HG02973 (cell line): Measurements from ENCODE around the gene KDM4F.

Experiments used
- ATAC-seq: cut with Tn5 transposase; IDR thresholded peaks from one replicate; pipeline ENCODE4 v1.9.1; 2021; ENCODE audit warnings: moderate library complexity; ENCODE audit not compliant: unreplicated experiment

KDM4F gene

DNA sequence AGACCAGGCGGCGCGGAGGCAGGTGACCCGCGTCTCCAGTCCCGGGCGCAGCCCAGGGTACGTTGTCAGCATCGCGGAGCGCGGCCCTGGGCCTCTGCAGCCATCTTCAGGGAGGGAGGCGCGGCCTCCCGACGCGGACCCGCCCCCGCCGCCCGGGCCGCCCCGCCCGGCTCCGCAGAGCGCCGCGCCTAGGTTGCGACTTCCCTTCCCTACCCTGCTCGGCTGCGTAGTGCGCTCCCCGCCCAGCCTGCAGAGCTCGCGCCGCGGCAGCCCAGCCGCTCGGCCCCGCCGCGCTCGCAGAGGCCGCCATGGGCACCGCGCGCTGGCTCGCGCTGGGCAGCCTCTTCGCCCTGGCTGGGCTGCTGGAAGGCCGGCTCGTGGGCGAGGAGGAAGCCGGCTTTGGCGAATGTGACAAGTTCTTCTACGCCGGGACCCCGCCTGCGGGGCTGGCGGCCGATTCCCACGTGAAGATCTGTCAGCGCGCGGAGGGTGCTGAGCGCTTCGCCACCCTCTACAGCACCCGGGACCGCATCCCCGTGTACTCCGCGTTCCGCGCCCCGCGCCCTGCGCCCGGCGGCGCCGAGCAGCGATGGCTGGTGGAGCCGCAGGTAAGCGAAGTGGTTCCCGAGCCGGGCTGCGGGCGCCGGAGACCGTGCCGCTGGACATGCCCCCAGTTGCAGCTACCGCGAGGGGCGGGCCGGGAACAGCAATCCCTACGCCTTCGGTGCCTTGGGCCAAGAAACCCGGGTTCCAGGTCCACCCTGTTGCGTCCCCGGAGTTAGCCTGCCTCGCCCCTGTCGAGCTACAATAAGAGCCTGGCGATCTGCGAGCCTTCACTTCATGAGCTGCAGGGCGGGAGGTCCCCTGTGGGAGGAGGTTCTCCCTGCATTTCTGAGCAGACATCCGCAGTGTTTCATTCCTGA, 40.7 kb downstream of the KDM4F start, which contains the start of gene ENDOD1:
ENDOD1 (plus strand) TSS at position 227 of the 923 bp plus-strand sequence; CDS start at position 309, 82 bp downstream.
- ATAC-seq, result peak; percentile 90

DNA sequence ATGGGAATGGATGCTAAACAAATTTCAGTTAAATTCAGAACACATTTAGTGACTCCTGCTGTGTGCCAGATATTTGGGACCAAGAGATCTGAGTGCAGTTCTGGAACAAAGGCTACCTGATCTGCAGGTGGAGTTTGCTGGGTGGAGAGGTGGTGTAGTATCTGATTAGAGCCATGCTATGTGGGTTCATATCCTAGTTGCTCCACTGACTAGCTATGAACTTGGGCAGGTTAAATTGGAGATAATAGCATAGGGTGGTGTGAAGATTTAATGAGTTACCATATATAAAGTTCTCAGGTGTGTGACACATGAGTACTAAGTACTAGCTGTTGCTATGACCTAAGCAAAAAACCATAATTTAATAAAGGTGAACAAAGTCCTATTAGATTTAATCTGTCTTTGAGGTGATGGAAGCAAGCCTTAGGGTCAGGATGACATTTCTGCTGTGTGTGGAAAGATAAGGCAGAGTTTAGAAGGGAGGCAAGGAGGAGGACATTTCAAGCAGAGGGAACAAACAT, 42.5 kb downstream of the KDM4F start:
- no peak for ATAC-seq

DNA sequence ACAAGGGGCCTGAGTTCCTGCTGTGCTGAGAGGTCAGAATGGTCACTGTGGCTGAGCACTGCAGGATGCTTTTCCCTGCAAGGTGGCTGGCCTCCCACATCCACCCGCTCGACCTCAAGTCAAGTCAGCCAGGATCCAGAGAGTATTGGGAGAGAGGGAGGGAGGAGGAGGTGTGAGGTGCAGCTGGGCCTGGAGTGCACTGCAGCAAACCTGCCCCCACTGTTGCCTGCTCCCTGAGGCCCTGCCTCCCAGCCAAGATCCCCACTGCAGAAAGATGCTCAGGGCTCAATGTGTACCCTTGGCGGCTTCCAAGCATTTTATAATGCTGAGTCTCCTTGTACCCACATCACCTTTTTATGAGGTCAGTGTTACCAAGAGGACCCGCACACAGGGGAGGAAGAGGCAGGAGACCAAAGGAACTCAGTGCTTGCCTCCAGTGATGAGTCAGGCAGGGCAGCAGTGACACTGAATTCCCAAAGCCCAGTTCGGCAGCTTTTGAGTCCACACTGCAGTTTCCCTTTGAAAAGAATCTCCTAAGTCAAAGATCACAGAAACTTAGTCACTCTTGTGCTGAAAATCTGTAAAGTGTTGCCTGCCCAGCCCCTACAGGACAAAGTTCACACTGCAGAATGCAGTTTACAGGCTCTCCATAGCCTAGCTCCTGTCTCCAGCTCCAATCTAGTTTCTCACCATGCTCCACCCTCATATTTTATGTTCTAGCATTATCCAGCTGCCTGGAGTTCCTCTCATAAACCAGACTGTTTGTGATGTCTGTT, 43.5 kb downstream of the KDM4F start:
- no peak for ATAC-seq

DNA sequence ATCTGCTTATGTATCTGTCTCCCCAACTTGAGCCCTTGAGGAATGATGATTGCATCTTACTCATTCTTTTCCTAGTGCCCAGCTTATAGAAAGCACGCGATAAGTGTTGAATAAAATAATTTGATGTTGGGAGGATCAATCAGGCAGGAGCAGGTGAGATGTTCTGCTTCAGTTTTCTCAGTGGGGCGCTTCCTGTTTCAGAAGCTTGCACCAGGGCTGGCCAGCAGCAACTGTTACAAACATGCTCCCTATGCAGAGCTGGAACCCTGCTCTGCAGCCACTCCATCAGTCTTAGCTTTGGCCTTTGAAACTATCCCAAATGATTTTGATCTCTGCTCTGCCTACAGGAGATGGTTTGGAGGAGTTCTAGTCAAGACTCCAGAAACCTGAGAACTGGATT, 44.3 kb downstream of the KDM4F start:
- no peak for ATAC-seq

DNA sequence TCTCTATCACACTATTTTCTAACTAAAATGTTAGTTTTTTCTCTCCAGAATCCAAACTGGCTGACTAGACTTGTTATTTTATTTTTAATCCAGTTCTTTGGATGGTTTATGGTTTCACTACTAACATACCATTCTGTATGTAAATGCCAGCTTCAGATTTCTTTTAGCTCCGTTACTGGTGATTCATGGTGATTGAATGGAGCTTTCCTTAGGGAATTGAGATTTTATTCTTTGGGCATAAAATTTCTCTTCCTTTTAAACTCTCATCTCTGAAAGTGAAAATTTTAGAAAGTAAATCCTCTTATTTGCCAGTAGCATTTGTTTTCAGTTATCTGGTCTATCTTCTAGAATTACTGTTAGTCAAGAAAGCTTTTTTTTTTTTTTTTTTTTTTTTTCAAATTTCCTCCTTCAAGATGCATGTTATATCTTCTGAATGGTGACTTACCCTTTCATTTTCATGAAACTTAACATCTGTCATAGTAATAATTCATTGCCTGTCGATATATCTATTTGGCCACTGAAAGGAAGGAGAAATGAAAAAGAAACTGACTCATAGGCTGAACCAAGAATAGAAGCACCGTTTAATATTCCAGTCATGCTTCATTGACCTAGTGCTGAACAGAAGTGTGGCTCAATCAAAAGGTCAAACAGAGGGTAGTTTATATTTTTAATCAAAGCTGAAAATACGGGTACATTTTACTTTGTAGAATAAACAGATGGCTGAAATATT, 46.8 kb downstream of the KDM4F start:
- ATAC-seq, result peak; percentile 89

DNA sequence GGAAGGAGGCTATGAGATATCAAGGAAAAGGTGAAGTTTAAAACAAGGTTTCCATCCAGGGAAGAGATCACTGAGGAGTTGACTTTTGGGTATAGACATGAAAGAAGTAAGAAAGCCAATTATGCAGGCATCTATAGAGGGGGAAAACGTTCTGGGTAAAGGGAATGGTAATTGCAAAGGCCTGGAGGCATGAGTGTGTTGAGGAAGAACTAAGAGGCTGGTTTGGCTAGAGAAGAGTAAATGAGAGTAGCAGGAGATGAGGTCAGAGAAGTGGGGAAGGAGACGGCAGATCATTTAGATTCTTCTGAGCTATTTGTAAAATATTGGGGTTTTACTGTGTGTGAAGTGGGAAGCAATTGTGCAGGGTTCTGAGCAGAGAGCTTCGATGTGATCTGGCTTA, 48.0 kb downstream of the KDM4F start:
- ATAC-seq, result no peak

DNA sequence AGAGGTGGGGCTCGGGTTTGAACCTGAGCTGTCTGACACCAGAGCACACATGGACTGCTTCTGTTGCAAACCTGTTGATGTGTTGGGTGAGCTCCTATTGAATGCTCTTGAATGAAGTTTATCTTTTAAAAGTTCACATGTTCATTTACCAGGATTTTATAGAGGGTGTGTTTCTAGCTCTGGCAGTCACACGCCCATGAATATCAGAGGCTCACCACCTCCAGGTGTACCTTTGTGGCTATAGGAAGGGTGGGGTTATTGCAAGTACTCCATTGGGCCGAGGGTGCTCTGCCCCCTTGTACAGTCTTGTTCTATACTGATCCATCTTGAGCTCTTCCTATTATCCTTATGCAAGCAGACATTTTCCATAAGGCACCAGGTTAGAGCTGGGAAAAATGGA, 49.6 kb downstream of the KDM4F start:
- ATAC-seq, result no peak

DNA sequence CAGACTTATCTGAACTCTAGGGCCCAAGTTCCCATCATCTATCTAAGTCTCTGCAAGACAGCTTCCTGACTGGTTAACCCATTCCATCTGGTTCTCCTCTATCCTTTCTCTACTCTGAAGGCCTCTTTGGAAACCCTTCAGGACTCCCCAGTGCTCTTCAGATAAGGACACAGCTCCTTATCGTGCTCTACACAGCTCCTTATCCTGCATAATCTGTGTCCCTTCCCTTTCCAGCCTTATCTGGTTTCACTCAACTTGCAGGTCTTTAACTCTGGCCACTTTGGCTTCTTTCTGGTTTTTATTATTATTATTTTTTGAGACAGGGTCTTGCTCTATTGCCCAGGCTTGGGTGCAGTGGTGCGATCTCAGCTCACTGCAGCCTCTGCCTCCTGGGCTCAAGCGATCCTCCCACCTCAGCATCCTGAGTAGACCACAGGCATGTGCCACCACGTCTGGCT, 51.0 kb downstream of the KDM4F start:
- no peak for ATAC-seq
